K562 (cell line): ENCODE measurements around the gene UNC93B1. TPM values are rescaled to one million over a fixed set of nuclear protein-coding genes. Genes with fewer than 3 reads are reported as not detected.

Source experiments
- COPS2 ChIP-seq: fragments of 450-650 bp; conservative IDR thresholded peaks from 2 replicates; pipeline ENCODE4 v1.6.1; 2016; ENCODE audit warnings: mild to moderate bottlenecking, moderate library complexity
- FOXJ3 ChIP-seq: sonication (generic); formaldehyde crosslinking; IDR thresholded peaks from 2 replicates; pipeline ENCODE4 v1.4.0; 2020; ENCODE audit warnings: mild to moderate bottlenecking, missing genetic modification reagents
- GATAD2B ChIP-seq: fragments of 450-650 bp; IDR thresholded peaks from 2 replicates; pipeline ENCODE4 v1.6.1; 2017; ENCODE audit warnings: mild to moderate bottlenecking, borderline replicate concordance
- HNRNPH1 ChIP-seq: fragments of 200-400 bp; formaldehyde crosslinking; optimal IDR thresholded peaks from 2 replicates; pipeline ENCODE3; 2017; ENCODE audit warnings: low read depth, mild to moderate bottlenecking, low read length, moderate library complexity
- MCM5 ChIP-seq: fragments of 450-650 bp; IDR thresholded peaks from 2 replicates; pipeline ENCODE4 v1.6.1; 2016; ENCODE audit warnings: low read depth
- MEF2A ChIP-seq: IDR thresholded peaks from 2 replicates; pipeline ENCODE4 v1.6.1; 2011; ENCODE audit warnings: low read depth, mild to moderate bottlenecking, low read length, moderate library complexity; ENCODE audit not compliant: control insufficient read depth
- MYC ChIP-seq, 2 experiments: fragments of 250-450 bp in 1 of 2; sonication (Bioruptor Pico) in 1 of 2; IDR thresholded peaks; 2 replicates each; pipeline versions ENCODE4 v1.5.1 to v1.6.1; 2012 to 2021; ENCODE audit warnings: low read depth in 2 of 2, borderline replicate concordance in 1 of 2, improper control_type of control experiment in 1 of 2, low read length in 1 of 2, mild to moderate bottlenecking in 1 of 2, moderate library complexity in 1 of 2
- NELFE ChIP-seq: IDR thresholded peaks from 2 replicates; pipeline ENCODE4 v1.6.1; 2011; ENCODE audit warnings: mild to moderate bottlenecking; ENCODE audit not compliant: insufficient read depth, insufficient read length
- POLR3A ChIP-seq: IDR thresholded peaks from 2 replicates; pipeline ENCODE4 v1.6.1; 2011; ENCODE audit warnings: borderline replicate concordance, mild to moderate bottlenecking, moderate library complexity; ENCODE audit not compliant: insufficient read length, insufficient read depth; ENCODE audit errors: extremely low read depth
- PTBP1 ChIP-seq: fragments of 200-400 bp; formaldehyde crosslinking; IDR thresholded peaks from 2 replicates; pipeline ENCODE4 v1.6.1; 2017; ENCODE audit warnings: low read depth, low read length
- RAD51 ChIP-seq: fragments of 450-650 bp; IDR thresholded peaks from 2 replicates; pipeline ENCODE4 v1.7.1; 2016; ENCODE audit warnings: low read depth, mild to moderate bottlenecking, borderline replicate concordance
- SAP30 ChIP-seq: fragments of 200-600 bp; sonication (generic); IDR thresholded peaks from 2 replicates; pipeline ENCODE4 v1.6.1; 2012; ENCODE audit warnings: borderline replicate concordance, low read depth, mild to moderate bottlenecking, moderate library complexity, low read length, control low read depth, inconsistent platforms; ENCODE audit not compliant: insufficient read depth, poor library complexity, severe bottlenecking
- TAF1 ChIP-seq: IDR thresholded peaks from 2 replicates; pipeline ENCODE4 v1.6.1; 2011; ENCODE audit warnings: mild to moderate bottlenecking, low read length, moderate library complexity; ENCODE audit not compliant: insufficient read depth, control insufficient read depth, severe bottlenecking; ENCODE audit errors: extremely low read depth
- TAF9B ChIP-seq: fragments of 450-650 bp; IDR thresholded peaks from 2 replicates; pipeline ENCODE4 v1.6.1; 2018; ENCODE audit warnings: mild to moderate bottlenecking; ENCODE audit not compliant: partially characterized antibody
- TOE1 ChIP-seq, 2 experiments: fragments of 450-650 bp in 1 of 2; sonication (generic) in 1 of 2; formaldehyde crosslinking in 1 of 2; IDR thresholded peaks; 2 replicates each; pipeline versions ENCODE4 v1.7.1 to v1.8.0; 2016 to 2022; ENCODE audit warnings: borderline replicate concordance in 2 of 2, mild to moderate bottlenecking in 2 of 2, antibody characterized with exemption in 1 of 2, inconsistent platforms in 1 of 2, low read depth in 1 of 2, missing genetic modification reagents in 1 of 2, moderate library complexity in 1 of 2
- ZNF133 ChIP-seq: fragments of 250-450 bp; sonication (Bioruptor Pico); IDR thresholded peaks from 2 replicates; pipeline ENCODE4 v1.4.0; 2020; ENCODE audit warnings: mild to moderate bottlenecking
- ZNF384 ChIP-seq: IDR thresholded peaks from 2 replicates; pipeline ENCODE4 v1.6.1; 2012; ENCODE audit warnings: low read depth, low read length, improper control_type of control experiment
- ZNF561 ChIP-seq: fragments of 450-650 bp; formaldehyde crosslinking; conservative IDR thresholded peaks from 2 replicates; pipeline ENCODE4 v1.4.0; 2020; ENCODE audit warnings: mild to moderate bottlenecking, moderate library complexity
- ZNF778 ChIP-seq: fragments of 450-650 bp; formaldehyde crosslinking; IDR thresholded peaks from 2 replicates; pipeline ENCODE4 v1.4.0; 2020; ENCODE audit warnings: mild to moderate bottlenecking, moderate library complexity
- polyA plus RNA-seq, 8 experiments: library from polyadenylated mRNA; depleted of rRNA in 4 of 8; stranded (reverse) in 5 of 8; unstranded in 3 of 8; fragments of >200 nt; fragmentation: Nextera tagmentation in 2 of 8; fragmentation: Illumina TruSeq in 1 of 8; extraction: Ambion mirVana in 2 of 8; extraction: Trizol in 1 of 8; gene quantifications; 2 replicates each; pipeline versions ENCODE4 v1.2.1 to v1.2.3, GENCODE V29; 2011 to 2014; ENCODE audit warnings: inconsistent platforms in 1 of 8, missing spikeins in 1 of 8
- total RNA-seq, 7 experiments: library from RNA; depleted of rRNA in 6 of 7; stranded (reverse); fragments of >200 nt in 6 of 7; fragmentation: Illumina TruSeq in 2 of 7; extraction: Trizol in 2 of 7; gene quantifications; 2 replicates each; pipeline versions ENCODE4 v1.2.1 to v1.2.3, GENCODE V29; 2011 to 2021; ENCODE audit warnings: low replicate concordance in 1 of 7
- TF ChIP-seq, protein P1 (sequence below): sonication (generic); formaldehyde crosslinking; IDR thresholded peaks from 2 replicates; pipeline ENCODE4 v1.8.1; 2023; ENCODE audit warnings: mild to moderate bottlenecking, missing genetic modification reagents
- TF ChIP-seq, protein P2 (sequence below): fragments of 450-650 bp; IDR thresholded peaks from 2 replicates; pipeline ENCODE4 v1.6.1; 2016; ENCODE audit warnings: low read depth, mild to moderate bottlenecking, moderate library complexity
- TF ChIP-seq, protein P3 (sequence below): sonication (generic); formaldehyde crosslinking; IDR thresholded peaks from 2 replicates; pipeline ENCODE4 v1.5.0; 2020; ENCODE audit warnings: missing genetic modification reagents

UNC93B1 gene
- total and polyA plus RNA-seq, 9 of the 15 experiments (the other 6 are each of a cell fraction or from before 2014, with no cell fraction given) = 0.10 to 13.6 (median 6.5) TPM

DNA sequence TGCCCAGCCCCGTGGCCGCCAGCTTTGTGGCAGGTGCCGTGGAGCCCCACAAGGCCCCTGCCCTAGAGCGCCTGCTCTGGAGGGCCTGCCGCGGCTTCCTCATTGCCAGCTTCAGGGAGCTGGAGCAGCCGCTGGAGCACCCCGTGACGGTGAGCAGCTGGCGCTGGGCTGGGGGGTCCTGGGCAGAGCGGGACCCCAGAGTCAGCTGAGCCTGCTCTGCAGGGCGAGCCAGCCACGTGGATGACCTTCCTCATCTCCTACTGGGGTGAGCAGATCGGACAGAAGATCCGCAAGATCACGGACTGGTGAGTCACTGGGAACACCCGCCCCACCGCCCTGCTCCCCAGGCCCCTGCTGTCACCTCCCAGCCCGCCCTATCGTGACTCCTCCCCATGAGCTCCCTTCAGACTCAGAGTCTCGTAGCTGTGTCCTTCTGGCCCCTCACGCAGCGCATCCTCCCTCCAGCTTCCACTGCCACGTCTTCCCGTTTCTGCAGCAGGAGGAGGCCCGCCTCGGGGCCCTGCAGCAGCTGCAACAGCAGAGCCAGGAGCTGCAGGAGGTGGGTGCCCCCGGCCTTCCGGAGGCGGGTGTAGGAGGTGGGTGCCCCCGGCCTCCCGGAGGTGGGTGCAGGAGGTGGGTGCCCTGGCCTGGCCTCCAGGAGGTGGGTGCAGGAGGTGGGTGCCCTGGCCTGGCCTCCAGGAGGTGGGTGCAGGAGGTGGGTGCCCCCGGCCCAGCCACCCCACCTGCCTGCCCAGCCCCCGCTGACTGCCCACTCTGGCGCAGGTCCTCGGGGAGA lies 39.6 kb upstream of the UNC93B1 start (continued):
- TF ChIP-seq RAD51 = peak; percentile 44; the same call in 1 of the 2 replicates
- TF ChIP-seq, protein P1, sequence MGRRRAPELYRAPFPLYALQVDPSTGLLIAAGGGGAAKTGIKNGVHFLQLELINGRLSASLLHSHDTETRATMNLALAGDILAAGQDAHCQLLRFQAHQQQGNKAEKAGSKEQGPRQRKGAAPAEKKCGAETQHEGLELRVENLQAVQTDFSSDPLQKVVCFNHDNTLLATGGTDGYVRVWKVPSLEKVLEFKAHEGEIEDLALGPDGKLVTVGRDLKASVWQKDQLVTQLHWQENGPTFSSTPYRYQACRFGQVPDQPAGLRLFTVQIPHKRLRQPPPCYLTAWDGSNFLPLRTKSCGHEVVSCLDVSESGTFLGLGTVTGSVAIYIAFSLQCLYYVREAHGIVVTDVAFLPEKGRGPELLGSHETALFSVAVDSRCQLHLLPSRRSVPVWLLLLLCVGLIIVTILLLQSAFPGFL (CRISPR knock-in tag) = no peak
- no peak for TF ChIP-seq FOXJ3 (CRISPR knock-in tag)
- no peak for TF ChIP-seq ZNF133 (CRISPR knock-in tag)
- TF ChIP-seq POLR3A = no peak
- TF ChIP-seq GATAD2B = no peak; the same call in 1 of the 2 replicates
- no peak for TF ChIP-seq TAF1
- TF ChIP-seq NELFE = no peak
- peak; percentile 61; the same call in 1 of the 2 replicates for TF ChIP-seq TOE1 (IDR thresholded peaks at IDR 0.05; ENCODE audit: borderline replicate concordance)
- no peak for TF ChIP-seq TOE1 (CRISPR knock-in tag; IDR thresholded peaks at IDR 0.05; ENCODE audit: borderline replicate concordance, low read depth)
- no peak for TF ChIP-seq ZNF778 (CRISPR knock-in tag)
- no peak for TF ChIP-seq TAF9B
- TF ChIP-seq, protein P2, sequence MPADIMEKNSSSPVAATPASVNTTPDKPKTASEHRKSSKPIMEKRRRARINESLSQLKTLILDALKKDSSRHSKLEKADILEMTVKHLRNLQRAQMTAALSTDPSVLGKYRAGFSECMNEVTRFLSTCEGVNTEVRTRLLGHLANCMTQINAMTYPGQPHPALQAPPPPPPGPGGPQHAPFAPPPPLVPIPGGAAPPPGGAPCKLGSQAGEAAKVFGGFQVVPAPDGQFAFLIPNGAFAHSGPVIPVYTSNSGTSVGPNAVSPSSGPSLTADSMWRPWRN = peak; percentile 70; the same call in 1 of the 2 replicates
- no peak for TF ChIP-seq PTBP1
- TF ChIP-seq COPS2 = no peak
- TF ChIP-seq, protein P3, sequence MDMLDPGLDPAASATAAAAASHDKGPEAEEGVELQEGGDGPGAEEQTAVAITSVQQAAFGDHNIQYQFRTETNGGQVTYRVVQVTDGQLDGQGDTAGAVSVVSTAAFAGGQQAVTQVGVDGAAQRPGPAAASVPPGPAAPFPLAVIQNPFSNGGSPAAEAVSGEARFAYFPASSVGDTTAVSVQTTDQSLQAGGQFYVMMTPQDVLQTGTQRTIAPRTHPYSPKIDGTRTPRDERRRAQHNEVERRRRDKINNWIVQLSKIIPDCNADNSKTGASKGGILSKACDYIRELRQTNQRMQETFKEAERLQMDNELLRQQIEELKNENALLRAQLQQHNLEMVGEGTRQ (CRISPR knock-in tag) = peak; percentile 13; the same call in 1 of the 2 replicates
- no peak for TF ChIP-seq MEF2A
- no peak for TF ChIP-seq ZNF384
- TF ChIP-seq ZNF561 (CRISPR knock-in tag) = no peak
- no peak for TF ChIP-seq HNRNPH1
- no peak for TF ChIP-seq MCM5
- peak; percentile 56 for TF ChIP-seq SAP30
- peak; percentile 92 for TF ChIP-seq MYC (IDR thresholded peaks at IDR 0.05; ENCODE audit: low read depth, low read length)
- TF ChIP-seq MYC (CRISPR knock-in tag; IDR thresholded peaks at IDR 0.05; ENCODE audit: borderline replicate concordance, low read depth) = peak; percentile 84; the same call in 1 of the 2 replicates
